HG02870 (cell line): ENCODE measurements around the gene EPS8L2.
"Not testable (repeated sequence)": the region's sequence is repeated elsewhere in the genome, so short reads cannot be mapped to it uniquely, and the experiment has no call there.

Experiments
- ATAC-seq: cut with Tn5 transposase; IDR thresholded peaks from one replicate; pipeline ENCODE4 v1.9.1; 2021; ENCODE audit warnings: mild to moderate bottlenecking, moderate library complexity; ENCODE audit not compliant: unreplicated experiment

EPS8L2 gene

GRCh38 chr11:689625-690024 is 16.4 kb upstream of the EPS8L2 start:
- ATAC-seq = no peak

- not testable (repeated sequence) for ATAC-seq
Measured at GRCh38 chr11:690244-690643, 15.8 kb upstream of the EPS8L2 start.

GRCh38 chr11:690738-691633 is 15.0 kb upstream of the EPS8L2 start:
- no peak for ATAC-seq

- ATAC-seq = no peak
Measured at GRCh38 chr11:691710-692590, 14.1 kb upstream of the EPS8L2 start.

GRCh38 chr11:692824-693414 is 13.1 kb upstream of the EPS8L2 start:
- no peak for ATAC-seq

GRCh38 chr11:693415-693831 is 12.6 kb upstream of the EPS8L2 start:
- no peak for ATAC-seq

GRCh38 chr11:693887-694562 is 12.0 kb upstream of the EPS8L2 start:
- ATAC-seq = no peak

- ATAC-seq = peak; percentile 77
Measured at GRCh38 chr11:694563-695287, 11.3 kb upstream of the EPS8L2 start, which contains the start of gene DEAF1. DEAF1 (minus strand) TSS chr11:695222; CDS start chr11:695047, 175 bp downstream.

- no peak for ATAC-seq
Measured at GRCh38 chr11:695288-695537, 10.8 kb upstream of the EPS8L2 start.

- ATAC-seq = peak; percentile 67
Measured at GRCh38 chr11:695538-696248, 10.3 kb upstream of the EPS8L2 start, which contains the start of gene TMEM80. TMEM80 (plus strand) TSS chr11:695816; CDS start chr11:695828, 12 bp downstream.

- no peak for ATAC-seq
Measured at GRCh38 chr11:696955-697491, 9.0 kb upstream of the EPS8L2 start.

GRCh38 chr11:697811-698311 is 8.2 kb upstream of the EPS8L2 start:
- no peak for ATAC-seq

GRCh38 chr11:698493-699115 is 7.4 kb upstream of the EPS8L2 start:
- ATAC-seq = no peak

GRCh38 chr11:699116-699508 is 6.9 kb upstream of the EPS8L2 start:
- no peak for ATAC-seq

- no peak for ATAC-seq
Measured at GRCh38 chr11:699753-700152, 6.3 kb upstream of the EPS8L2 start.

- no peak for ATAC-seq
Measured at GRCh38 chr11:701741-702461, 4.1 kb upstream of the EPS8L2 start.

GRCh38 chr11:702462-703461 is 3.3 kb upstream of the EPS8L2 start:
- ATAC-seq = no peak
